Urinary bladder (tissue), 4 donors: ENCODE results near the gene YJEFN3. TPM values are rescaled to one million over a fixed set of nuclear protein-coding genes. Genes with fewer than 3 reads are reported as not detected.

Experiments
- DNase-seq: peaks from one replicate; pipeline ENCODE4 v3.0.0-alpha.2; 2015; ENCODE audit errors: extremely low spot score
- H3K27ac ChIP-seq: one replicate; pipeline ENCODE4 v1.5.1; 2013; ENCODE audit warnings: low read depth, mild to moderate bottlenecking, moderate library complexity
- H3K36me3 ChIP-seq: one replicate; pipeline ENCODE4 v1.6.1; 2013; ENCODE audit warnings: mild to moderate bottlenecking, moderate library complexity; ENCODE audit not compliant: insufficient read depth
- H3K4me1 ChIP-seq: one replicate; pipeline ENCODE4 v1.6.1; 2013; ENCODE audit warnings: mild to moderate bottlenecking, moderate library complexity; ENCODE audit not compliant: insufficient read depth
- H3K4me3 ChIP-seq: one replicate; pipeline ENCODE4 v1.5.1; 2013; ENCODE audit warnings: low read depth, low read length
- WGBS: extraction: QIAGEN DNeasy Blood & Tissue Kit; methylation state at CpG from one replicate; pipeline ENCODE4 v1.1.7; 2013; 5-methylcytosine and 5-hydroxymethylcytosine counted together
- polyA plus RNA-seq: library from polyadenylated mRNA; stranded (reverse); fragments of 200-250 nt; gene quantifications from one replicate; pipeline ENCODE4 v1.2.3, GENCODE V29; 2013
- total RNA-seq: library from RNA; depleted of rRNA; stranded (reverse); fragments of >200 nt; gene quantifications from one replicate; pipeline ENCODE4 v1.2.3, GENCODE V29; 2014
- donor health status: healthy with polysubstance abuse.
- donor health status: healthy.

Gene YJEFN3
- total and polyA plus RNA-seq, 2 donors, result 1.8 to 4.6 TPM

DNA sequence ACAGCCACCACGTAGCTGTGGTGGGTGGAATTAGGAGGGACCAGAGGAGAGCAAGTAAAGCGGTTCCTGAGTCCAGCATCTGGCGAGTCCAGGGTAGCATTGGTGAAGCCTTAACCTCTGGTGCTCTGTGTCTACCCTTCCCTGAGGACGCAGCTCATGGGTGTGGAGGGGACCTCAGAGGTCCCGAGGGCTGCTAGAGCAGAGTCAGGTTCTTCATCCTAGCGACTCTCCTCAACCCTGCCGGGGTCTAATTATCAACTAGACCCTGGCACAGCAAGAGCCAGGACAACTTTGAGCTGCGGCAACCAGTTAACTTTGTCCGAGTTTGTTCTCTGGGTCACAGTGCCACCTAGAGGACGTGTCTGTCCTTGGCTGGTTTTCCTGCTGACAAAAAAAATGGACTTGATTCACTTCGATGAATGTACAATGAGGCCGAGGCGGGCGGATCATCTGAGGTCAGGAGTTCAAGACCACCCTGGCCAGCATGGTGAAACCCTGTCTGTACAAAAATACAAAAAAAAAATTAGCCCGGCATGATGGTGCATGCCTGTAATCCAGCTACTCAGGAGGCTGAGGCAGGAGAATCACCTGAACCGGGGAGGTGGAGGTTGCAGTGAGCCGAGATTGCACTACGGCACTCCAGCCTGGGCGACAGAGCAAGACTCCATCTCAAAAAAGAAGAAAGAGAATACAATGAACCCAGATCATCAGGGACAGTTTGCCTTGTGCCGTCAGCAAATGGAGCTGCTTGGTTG, 38.3 kb upstream of the YJEFN3 start:
- Histone ChIP-seq H3K36me3 (no peaks in the 10 kb centered on the region), H3K4me3 (no peak overlapping the region), H3K4me1 (no peaks in the 10 kb centered on the region), H3K27ac (peak overlapping the region; percentile 63)
- WGBS, result 29% methylated on average over 20 of the region's 20 CpGs
- peak; percentile 79 for DNase-seq

DNA sequence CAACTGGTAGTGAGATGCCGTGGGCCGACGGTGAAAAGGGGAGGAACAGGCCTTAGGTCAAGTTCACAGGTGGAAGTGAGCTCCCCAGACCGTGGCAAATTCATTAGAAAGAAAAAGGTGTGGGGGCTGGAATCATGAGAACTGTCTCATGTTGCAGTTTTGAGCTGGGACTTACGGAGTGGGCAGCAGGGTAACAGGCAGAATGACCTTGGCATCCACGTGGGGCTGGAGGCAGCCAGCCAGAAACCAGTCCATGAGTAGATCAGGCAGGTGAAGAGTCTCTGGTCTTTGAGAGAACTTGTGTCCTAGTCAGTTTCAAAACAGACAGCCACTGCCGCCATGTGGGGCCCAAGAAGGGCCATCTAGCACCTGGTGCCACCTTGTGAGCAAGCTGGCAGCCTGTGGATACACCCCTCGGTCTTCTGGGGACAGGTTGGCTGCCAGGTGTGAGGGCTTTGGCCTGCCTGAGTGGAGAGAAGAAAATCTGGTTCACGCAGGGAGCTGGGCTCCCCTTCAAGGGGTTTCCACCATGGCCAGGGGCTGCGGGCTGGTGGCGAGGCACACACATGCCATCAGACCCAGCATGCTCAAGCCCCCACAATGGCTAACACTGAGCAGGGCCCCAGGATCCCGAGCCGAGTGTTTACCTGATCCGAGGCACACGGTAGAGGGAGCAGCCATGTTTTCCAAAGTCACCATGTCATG, 37.2 kb upstream of the YJEFN3 start:
- DNase-seq, result no peak
- Histone ChIP-seq H3K27ac (no peak overlapping the region), H3K36me3 (no peaks in the 10 kb centered on the region), H3K4me3 (no peak overlapping the region), H3K4me1 (no peaks in the 10 kb centered on the region)
- 87% methylated on average over 15 of the region's 15 CpGs for WGBS

DNA sequence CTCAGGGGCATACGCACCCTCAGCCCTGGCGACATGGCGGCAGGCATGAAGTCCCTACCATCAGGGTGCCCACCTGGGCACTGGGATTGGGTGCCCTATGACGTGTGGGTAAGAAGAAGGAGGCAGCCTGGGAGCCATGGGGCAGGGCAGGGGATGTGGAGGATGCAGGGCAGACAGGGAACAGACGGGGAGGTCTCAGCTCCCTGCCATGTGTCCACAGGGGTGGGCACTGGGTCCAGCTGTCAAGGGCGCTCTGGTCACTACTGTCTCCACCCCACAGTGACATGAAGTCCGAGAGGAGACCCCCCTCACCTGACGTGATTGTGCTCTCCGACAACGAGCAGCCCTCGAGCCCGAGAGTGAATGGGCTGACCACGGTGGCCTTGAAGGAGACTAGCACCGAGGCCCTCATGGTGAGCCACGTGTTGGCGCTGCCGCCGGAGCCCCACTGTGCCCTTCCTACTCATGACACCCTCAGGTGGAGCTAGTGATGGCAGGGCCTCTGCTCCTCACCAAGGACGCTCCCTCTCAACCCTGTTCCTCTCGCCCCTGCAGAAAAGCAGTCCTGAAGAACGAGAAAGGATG, 36.6 kb upstream of the YJEFN3 start:
- 90% methylated on average over 21 of the region's 21 CpGs for WGBS
- no peak overlapping the region for H3K4me3 ChIP-seq
- no peak for DNase-seq
- H3K27ac ChIP-seq, result no peak overlapping the region
- no peaks in the 10 kb centered on the region for H3K36me3 ChIP-seq
- no peaks in the 10 kb centered on the region for H3K4me1 ChIP-seq

DNA sequence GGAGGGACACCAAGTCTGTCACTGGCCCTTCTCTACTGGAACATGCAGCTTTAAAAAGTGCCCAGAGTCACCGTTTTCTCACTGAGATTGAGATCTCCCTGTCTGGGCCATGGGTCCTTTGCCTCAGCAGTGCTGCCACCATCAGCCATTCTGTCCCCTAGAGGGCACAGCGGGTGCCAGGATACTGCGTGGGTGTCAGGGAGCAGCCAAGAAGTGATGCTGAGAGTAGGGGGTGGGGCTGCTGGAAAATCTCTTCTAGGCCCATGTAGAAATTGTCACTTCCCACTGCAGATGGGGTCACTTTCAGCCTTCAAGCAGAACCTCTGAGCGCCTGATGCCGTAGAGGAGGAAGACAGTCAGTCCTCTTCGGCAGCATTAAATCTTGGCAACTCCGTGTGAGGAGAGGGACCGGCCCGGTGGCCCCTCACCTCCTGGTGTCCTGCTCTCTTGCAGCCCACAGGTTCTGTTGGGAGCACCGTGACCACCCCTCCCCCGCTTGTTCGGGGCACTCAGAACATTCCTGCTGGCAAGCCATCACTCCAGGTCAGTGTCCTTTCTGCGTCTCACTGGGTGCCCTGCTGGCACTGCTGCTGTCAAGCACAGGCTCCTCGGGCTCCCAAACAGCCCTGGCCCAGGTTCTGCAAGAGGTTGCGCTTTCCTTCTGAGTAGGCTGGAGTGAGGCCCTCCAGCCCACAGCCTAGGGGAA, 34.7 kb upstream of the YJEFN3 start:
- no peak overlapping the region for H3K4me3 ChIP-seq
- WGBS, result 91% methylated on average over 15 of the region's 15 CpGs
- DNase-seq, result no peak
- no peak overlapping the region for H3K27ac ChIP-seq
- no peaks in the 10 kb centered on the region for H3K4me1 ChIP-seq
- H3K36me3 ChIP-seq, result peaks cover 4% of the 10 kb centered on the region

DNA sequence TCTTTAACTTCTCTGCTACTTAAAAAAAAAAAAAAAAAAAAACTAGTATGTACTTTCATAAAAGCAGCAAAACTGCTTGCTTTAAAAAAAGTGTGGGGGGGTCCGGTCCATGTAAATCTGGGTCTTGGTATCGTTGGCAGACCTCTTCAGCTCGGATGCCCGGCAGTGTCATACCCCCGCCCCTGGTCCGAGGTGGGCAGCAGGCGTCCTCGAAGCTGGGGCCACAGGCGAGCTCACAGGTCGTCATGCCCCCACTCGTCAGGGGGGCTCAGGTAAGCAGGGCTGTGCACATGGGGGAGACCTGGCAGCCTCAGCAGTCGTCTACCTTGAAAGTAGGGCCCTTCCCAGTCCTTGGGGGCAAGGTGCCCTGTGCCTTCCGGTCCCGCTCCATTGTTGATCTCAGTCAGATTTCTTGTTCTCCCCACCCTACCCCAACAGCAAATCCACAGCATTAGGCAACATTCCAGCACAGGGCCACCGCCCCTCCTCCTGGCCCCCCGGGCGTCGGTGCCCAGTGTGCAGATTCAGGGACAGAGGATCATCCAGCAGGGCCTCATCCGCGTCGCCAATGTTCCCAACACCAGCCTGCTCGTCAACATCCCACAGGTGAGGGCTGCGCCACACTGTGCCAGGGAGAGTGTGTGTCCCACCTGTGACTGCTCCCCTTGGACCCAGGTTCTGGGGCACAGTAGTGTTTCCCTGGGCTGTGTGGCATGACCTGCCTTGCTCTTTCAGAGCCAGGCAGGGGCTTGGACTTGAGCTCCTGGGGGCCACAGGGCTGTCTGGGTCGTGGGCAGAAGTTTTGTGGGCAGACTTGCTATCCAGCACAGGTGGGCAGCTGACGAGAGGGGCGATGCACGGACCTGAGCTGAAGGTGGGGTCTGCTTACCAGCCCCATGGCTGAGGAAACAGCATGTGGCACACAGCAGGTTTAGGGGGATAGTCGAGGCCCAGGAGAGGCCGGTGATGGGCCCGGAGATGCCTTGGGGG, 32.8 kb upstream of the YJEFN3 start:
- H3K4me1 ChIP-seq, result no peaks in the 10 kb centered on the region
- peaks cover 4% of the 10 kb centered on the region for H3K36me3 ChIP-seq
- H3K4me3 ChIP-seq, result no peak overlapping the region
- no peak for DNase-seq
- H3K27ac ChIP-seq, result no peak overlapping the region
- 94% methylated on average over 30 of the region's 30 CpGs for WGBS

DNA sequence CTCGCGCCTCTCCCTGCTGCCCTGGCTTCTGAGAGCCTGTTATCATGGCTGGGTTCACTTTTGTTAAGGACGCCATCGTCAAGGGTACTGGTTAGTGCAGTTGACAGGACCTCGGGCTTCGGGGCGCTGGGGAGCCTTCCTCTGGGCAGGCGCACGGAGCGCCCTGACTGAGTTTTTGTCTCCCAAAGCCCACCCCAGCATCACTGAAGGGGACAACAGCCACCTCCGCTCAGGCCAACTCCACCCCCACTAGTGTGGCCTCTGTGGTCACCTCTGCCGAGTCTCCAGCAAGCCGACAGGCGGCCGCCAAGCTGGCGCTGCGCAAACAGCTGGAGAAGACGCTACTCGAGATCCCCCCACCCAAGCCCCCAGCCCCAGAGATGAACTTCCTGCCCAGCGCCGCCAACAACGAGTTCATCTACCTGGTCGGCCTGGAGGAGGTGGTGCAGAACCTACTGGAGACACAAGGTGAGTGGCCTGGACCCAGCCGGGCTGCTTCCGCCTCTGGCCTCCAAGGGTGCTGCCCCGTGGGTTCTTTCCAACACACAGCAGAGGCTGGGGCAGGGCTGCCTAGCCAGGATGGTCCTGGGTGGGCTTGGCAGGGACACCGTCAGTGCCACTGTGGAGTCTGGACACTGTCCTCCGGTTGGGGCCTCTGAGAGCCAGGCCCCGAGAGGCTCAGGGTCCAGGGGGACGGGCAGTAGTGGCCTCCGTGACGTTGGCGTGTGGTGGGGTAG, 30.3 kb upstream of the YJEFN3 start:
- 92% methylated on average over 33 of the region's 33 CpGs for WGBS

DNA sequence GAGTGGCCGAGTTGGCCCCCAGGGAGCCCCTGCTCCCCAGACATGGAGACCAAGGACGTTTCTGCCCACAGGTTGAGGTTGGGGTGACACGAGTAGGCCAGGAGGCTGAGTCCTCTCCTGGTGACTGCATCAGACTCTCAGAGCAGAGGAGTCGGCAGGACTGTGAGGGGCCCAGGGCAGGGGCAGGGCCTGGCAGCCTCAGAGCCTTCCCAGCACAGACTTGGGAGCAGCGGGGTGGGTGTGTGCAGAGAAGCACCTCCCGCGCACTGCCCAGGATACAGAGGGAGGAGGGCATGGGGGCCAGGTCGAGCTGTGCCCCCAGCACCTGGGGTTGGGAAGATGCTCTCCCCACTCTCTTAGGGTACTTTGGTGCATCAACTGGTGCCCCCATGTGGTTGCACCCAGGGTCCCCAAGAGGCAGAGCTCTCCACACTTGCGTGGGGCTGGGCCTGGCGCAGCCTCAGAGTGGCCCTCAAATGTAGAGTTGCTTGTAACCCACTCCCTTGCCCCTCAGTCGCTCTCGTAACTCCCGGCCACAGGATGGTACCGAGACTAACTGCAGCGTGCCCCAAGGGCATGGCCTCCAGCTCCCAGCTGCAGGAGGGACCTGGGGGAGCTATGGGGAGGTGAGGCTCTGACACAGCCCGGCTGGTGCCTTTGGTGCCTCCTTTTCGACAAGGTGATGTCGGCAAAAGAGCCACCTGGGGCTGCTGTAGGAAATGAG, 29.3 kb upstream of the YJEFN3 start:
- no peak overlapping the region for H3K4me3 ChIP-seq
- DNase-seq, result no peak
- peaks cover 4% of the 10 kb centered on the region for H3K36me3 ChIP-seq
- no peak overlapping the region for H3K27ac ChIP-seq
- 85% methylated on average over 18 of the region's 18 CpGs for whole genome bisulfite sequencing
- H3K4me1 ChIP-seq, result no peaks in the 10 kb centered on the region

More for the DNA sequence above, 30.3 kb upstream of the YJEFN3 start:
- Histone ChIP-seq H3K36me3 (peaks cover 4% of the 10 kb centered on the region), H3K27ac (no peak overlapping the region), H3K4me3 (no peak overlapping the region), H3K4me1 (no peaks in the 10 kb centered on the region)
- DNase-seq, result no peak

DNA sequence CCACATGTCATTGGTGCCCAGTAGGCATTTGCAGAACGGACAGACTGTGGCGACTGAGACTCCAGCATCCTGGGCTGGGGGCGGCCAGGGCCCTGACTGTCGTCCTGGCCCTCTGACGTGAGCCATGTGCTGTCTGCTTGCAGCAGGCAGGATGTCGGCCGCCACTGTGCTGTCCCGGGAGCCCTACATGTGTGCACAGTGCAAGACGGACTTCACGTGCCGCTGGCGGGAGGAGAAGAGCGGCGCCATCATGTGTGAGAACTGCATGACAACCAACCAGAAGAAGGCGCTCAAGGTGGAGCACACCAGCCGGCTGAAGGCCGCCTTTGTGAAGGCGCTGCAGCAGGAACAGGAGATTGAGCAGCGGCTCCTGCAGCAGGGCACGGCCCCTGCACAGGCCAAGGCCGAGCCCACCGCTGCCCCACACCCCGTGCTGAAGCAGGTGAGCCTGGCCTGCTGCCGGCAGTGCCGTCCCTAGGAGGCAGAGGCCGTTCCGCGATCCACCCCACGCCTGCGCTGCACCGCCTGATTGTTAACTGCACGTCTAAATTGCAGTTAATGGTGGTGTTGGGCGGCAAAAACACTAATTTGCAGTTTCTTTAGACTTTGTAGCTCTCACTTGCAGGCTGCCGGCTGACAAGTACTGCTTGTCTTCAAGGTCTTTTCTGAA, 27.6 kb upstream of the YJEFN3 start:
- no peaks in the 10 kb centered on the region for H3K4me1 ChIP-seq
- no peak for DNase-seq
- no peak overlapping the region for H3K4me3 ChIP-seq
- H3K36me3 ChIP-seq, result peaks cover 9% of the 10 kb centered on the region
- WGBS, result 86% methylated on average over 34 of the region's 34 CpGs
- no peak overlapping the region for H3K27ac ChIP-seq

DNA sequence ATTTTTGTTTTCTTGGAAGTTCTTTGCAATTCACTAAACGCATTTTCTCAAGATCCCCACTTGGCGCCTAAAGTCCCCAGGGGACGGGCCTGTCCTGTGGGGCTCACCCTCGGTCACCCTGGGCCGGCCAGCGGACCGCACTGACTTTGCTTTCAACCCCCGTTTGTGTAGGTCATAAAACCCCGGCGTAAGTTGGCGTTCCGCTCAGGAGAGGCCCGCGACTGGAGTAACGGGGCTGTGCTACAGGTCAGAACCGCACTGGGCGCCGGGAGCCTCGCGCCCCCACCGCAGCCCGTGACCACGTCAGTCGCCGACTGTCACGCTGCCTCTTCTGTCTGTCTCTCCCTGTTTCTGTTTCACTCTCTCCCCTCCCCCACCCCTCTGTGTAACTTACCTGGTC, 26.9 kb upstream of the YJEFN3 start:
- Histone ChIP-seq H3K27ac (no peak overlapping the region), H3K4me1 (no peaks in the 10 kb centered on the region), H3K4me3 (no peak overlapping the region), H3K36me3 (peaks cover 9% of the 10 kb centered on the region)
- 94% methylated on average over 26 of the region's 26 CpGs for WGBS
- DNase-seq, result no peak

DNA sequence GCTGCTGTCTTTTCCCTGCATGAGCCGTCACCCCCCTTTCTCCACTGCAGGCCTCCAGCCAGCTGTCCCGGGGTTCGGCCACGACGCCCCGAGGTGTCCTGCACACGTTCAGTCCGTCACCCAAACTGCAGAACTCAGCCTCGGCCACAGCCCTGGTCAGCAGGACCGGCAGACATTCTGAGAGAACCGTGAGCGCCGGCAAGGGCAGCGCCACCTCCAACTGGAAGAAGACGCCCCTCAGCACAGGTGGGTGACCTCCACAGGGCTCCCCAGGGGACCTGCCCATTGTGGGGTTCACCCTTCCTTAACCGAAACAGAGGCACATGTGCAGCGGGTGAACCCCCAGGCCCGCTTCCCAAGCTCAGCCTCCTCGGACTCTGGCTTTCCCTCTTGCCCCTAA, 26.4 kb upstream of the YJEFN3 start:
- H3K27ac ChIP-seq, result no peak overlapping the region
- no peak for DNase-seq
- no peaks in the 10 kb centered on the region for H3K4me1 ChIP-seq
- 95% methylated on average over 19 of the region's 19 CpGs for WGBS
- H3K36me3 ChIP-seq, result peaks cover 9% of the 10 kb centered on the region
- H3K4me3 ChIP-seq, result no peak overlapping the region

DNA sequence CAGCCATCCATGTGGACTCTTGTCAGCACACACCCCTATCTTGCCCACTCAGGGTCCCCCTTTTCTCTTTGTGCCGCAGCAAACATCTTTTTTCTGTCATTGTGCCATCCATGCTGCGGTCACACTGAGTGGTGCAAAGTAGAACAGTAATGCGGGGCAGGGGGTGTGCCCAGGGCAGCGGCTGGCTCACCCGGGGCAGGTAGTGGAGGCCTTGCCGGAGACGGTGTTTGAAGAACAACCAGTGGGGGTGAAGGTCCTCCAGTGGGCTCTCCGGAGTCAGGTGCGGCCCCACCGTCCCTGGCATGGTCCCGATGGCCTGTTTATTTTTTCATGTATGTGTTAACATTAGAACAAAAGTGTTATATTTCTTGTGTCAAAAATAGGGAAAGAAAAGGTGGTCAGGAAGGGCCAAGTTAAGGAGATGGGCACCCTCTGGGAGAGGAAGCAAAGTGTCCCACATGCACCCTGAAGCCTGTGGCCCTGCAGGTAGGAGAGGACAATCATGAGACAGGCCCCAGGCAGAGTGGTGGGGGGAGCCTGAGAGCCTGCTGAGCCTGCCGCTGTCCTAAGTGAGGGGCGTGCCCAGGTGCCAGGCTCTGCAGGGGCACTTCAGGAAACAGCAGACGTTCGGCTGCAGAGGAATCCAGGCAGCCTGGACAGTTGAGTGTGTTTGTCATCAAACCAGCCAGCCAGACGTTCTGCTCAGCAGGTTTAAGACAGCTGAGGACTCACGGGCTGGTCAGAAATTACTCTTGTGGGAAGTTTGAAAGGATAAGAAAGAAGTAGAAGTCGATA, 25.7 kb upstream of the YJEFN3 start:
- H3K4me3 ChIP-seq, result no peak overlapping the region
- H3K27ac ChIP-seq, result no peak overlapping the region
- H3K4me1 ChIP-seq, result no peaks in the 10 kb centered on the region
- no peak for DNase-seq
- WGBS, result 86% methylated on average over 18 of the region's 18 CpGs
- peaks cover 7% of the 10 kb centered on the region for H3K36me3 ChIP-seq
